CD4-positive, alpha-beta T cell treated with Interleukin-4 for 1 hour (primary cell): ENCODE measurements around the gene C1QTNF12.
"Not testable (repeated sequence)": the region's sequence is repeated elsewhere in the genome, so short reads cannot be mapped to it uniquely, and the experiment has no call there.

Source experiments
- DNase-seq, 2 donors: peaks; one replicate each; pipeline ENCODE4 v3.0.0-alpha.2; 2020 to 2022

Gene C1QTNF12

GRCh38 chr1:1196431-1197187 lies 49.9 kb downstream of the C1QTNF12 start:
- DNase-seq, result no peak

GRCh38 chr1:1195726-1196125 lies 50.8 kb downstream of the C1QTNF12 start:
- DNase-seq, result not testable (repeated sequence)

GRCh38 chr1:1194723-1195122 lies 51.8 kb downstream of the C1QTNF12 start:
- no peak for DNase-seq
